A549 treated with GW870086 at 1 μM for 4 hours (cell line): ENCODE data around the gene CERS2. TPM values are rescaled to one million over a fixed set of nuclear protein-coding genes. Genes with fewer than 3 reads are reported as not detected.

Source experiments
- total RNA-seq: library from RNA; stranded (reverse); fragments of 200-300 nt; extraction: Qiagen RNA extraction; gene quantifications from 5 replicates; pipeline ENCODE4 v1.2.3, GENCODE V29; 2022; ENCODE audit warnings: low read depth

Gene CERS2, protein sequence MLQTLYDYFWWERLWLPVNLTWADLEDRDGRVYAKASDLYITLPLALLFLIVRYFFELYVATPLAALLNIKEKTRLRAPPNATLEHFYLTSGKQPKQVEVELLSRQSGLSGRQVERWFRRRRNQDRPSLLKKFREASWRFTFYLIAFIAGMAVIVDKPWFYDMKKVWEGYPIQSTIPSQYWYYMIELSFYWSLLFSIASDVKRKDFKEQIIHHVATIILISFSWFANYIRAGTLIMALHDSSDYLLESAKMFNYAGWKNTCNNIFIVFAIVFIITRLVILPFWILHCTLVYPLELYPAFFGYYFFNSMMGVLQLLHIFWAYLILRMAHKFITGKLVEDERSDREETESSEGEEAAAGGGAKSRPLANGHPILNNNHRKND
- total RNA-seq: 240 to 254 TPM (median 248 TPM) in 5 replicates

DNA sequence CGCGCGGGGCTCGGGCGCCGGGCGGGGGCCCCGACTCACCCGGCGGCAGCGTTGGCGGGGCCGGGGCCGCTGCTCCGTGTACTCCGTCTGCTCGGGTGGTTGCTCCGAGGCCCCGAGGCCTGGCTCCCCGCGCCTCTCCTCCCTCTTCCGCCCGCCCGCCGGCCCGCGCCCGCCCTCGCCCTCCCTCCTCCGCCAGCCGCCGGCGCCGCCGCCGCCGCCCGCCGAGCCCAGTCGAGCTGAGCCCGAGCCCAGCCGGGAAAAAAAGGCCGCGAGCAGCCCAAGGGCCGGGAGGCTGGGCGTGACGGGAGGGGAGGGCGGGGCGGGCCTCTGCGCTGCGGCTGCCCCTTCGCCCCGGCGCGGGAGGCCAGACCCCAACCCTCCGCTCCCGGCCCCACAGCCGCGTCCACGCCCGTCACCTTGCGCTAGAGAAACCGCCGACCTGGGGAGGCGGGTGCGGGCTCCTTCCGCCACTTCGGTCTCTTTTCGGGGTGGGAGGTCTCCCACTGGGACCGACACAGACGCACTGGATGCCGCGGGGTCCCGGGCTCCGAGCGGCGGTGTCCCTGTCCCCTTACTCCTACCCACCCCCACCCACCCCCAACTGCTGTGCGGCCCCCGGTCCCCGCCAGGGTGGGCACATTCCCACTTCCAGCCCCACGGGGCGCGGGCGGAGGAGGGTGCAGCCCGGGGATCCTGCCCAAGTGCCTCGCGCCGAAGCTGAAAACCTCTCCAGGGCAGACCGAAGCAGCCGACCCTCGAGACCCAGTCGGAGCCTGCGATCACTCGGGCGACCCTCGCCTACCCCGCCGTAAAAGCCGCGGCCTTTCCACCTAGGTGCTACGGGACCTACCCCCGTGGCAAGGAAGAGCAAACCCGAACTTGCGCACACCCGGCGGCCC is at the start of gene CERS2:
TSS of gene CERS2 (minus strand) at position 256 of the 899 bp plus-strand sequence. CDS start 5,745 bp downstream, outside the sequence.

DNA sequence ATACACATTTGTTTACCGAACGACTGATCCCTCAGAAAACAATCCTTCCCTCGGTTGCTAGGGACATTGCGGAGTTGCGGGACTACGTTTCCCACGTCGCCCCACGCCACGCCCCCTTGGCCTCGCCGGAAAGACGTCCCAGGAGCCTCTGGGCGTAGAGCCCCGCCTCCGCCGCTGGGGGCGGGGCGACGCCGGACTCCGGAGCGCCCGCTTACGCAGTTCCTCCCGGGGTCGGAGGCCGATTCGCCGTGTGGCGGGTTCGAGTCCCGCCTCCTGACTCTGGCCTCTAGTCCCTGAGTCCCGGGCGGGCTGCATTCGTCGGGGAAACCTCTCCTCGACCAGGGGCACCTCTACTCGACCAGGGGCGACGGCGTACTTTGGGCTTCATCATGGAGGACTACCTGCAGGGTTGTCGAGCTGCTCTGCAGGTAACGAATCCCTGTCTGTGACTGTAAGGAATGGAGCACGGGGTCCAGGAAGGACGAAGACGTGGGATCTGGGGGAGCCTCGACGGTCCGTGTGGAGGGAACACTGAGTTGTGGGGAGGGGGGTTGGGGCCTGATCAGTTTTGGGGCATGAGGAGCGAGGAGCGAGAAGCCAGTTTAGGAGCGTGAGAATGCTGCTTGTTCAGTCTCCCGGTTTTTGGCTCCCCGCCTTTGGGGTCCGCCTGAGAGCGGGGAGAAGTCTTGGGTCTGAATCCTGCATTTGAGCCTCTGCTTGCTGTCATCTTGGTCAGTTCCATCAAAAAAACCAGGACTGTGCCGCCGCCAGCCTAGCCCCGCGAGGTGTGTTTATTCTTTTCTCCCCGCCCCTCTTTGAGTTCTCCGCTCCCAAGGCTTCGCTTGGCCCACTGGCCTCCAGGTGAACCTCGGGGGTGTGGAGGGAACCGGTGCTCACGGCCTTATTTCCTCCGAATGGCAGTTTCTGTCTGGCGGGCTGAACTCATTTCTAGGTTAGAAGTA is 33.9 kb upstream of the CERS2 start, which contains the start of gene PRUNE1:
TSS of gene PRUNE1 (plus strand) at position 206 of the 962 bp plus-strand sequence. CDS start at position 390, 184 bp downstream.

DNA sequence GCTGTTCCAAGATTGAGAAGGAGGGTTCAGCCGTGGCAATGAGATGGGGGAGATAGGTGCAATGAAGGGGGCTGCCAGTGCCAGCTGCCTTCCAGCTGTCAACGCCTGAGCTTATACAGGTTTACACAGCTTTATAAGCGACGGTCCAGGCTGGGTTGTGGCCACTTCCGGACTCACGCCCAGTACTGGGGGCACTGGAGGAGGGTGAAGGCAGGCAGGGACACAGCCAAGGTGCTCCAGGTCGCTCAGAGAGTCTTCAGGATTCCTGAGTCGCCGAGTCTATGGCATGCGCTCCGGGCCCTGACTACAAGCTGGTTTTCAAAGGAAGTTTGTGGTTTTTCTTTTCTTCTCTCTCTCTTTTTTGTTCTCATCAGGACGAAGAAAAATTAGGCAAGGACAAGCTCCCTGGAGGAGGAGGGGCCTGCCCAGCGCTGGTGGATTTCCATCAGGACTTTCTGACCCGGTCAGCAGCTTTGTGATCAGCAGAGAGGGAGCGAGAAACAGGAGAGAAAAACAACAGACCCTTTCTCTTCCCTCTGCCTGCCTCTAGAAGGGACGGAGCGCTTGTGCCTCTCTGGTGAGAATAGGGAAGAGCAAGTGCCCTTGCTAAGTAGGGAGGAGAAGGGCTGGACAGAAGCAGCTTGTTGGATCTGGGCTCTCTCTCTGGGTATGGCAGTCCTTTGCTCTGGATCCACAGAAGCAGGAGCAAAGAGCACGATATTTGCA is 31.9 kb upstream of the CERS2 start, which contains the start of gene MINDY1:
TSS of gene MINDY1 (minus strand) at position 576 of the 726 bp plus-strand sequence. CDS start 4,285 bp downstream, outside the sequence.

DNA sequence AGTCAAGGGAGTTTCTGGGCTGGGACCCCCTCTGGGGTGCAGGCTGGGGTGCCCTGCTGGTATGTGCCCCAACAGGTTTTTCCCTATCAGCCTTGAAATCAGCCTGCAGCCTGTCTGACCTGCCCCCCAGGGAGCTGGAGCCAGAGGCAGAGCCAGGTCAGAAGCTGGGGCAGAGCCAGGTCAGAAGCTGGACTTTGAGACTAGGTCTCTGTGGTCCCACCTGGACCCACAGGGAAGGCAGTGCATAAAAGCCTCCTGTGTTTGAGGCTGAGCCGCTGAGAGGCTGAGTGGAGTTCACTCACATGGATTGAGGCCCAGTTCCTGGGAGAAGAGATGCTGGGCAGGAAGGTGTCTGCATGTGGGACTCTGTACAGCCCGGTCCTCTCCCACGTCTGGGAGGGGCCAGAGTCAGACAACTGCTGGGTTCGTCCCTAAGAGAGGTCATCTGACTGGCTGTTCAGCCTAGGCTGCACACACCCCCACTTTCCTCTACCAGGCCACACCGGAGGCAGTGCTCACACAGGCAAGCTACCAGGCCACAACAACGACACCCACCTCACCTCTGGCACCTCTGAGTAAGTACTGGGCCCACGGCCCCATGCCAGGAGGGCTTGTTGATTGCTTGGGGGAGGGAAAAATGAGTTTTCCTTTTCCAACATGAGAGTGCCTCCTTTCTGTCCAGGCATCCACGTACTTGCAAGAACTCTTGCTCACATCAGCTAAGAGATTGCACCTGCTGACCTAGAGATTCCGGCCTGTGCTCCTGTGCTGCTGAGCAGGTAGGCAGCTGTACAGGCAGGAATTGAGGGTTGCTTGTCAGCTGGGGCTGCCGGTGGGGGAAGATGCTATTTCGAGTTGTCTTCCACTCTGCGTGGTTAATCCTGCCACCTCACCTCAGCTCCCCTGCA is 7.4 kb upstream of the CERS2 start, which contains the start of gene ANXA9:
TSS of gene ANXA9 (plus strand) at position 488 of the 908 bp plus-strand sequence. CDS start 814 bp downstream, outside the sequence.

DNA sequence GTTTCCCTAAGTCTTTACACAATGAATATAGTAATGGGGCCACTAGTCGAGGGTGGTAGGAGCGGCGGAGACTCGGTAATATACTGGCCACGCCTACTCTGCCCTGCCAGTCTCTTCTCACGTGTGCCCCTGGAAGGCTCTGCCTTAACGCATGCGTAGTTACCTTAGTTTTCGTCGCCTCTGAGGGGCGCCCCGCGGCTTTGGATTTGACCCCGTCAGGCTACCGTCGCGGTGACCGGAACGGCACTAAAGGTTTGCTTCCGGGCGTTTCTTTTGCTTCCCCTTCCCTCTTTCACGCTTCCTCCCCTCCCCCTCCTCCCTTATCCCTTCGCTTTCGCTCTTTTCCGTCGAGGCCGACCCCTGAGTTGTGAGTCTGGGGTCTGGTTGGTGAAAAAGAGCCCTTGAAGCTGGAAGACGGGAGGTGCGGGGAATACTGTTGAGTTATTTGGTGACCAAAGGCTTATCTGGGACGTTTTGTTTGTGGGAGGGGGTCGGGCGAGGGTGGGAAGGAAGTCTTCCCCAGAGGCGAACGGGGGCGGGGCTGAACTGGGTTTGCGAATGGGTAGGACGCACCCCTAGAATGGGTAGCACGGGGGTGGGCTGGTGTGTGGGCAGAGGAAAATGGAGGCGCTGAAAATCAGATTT is 48.4 kb downstream of the CERS2 start, which contains the start of gene SETDB1:
TSS of gene SETDB1 (plus strand) at position 267 of the 645 bp plus-strand sequence. CDS start 1,352 bp downstream, outside the sequence.

Other genes with a start within 250 kb of the CERS2 start
- 15.2 to 22.5 TPM (median 15.6 TPM) in 5 replicates for gene CTSS, start 209.1 kb downstream of the CERS2 start, total RNA-seq
- gene CTSK, start 166.6 kb downstream of the CERS2 start, total RNA-seq: 1.4 to 2.4 TPM (median 1.8 TPM) in 5 replicates
- 8.0 to 15.0 TPM (median 12.5 TPM) in 5 replicates for gene ARNT, start 98.2 kb downstream of the CERS2 start, total RNA-seq
- gene CTXND2, start 87.7 kb downstream of the CERS2 start, total RNA-seq: not detected in 5 replicates
- gene SETDB1, start 48.5 kb downstream of the CERS2 start, total RNA-seq: 18.0 to 24.1 TPM (median 23.2 TPM) in 5 replicates
- gene ANXA9, start 7.5 kb upstream of the CERS2 start, total RNA-seq: 0.71 to 1.3 TPM (median 0.99 TPM) in 5 replicates
- 2.6 to 3.6 TPM (median 3.5 TPM) in 5 replicates for gene MINDY1, start 32.1 kb upstream of the CERS2 start, total RNA-seq
- gene PRUNE1, start 33.6 kb upstream of the CERS2 start, total RNA-seq: 10.8 to 15.9 TPM (median 14.0 TPM) in 5 replicates
- 0.05 to 0.24 TPM (median 0.12 TPM) in 4 of 5 replicates, not detected in the other for gene BNIPL, start 61.8 kb upstream of the CERS2 start, total RNA-seq
- 5.3 to 8.6 TPM (median 6.4 TPM) in 5 replicates for gene C1orf56, start 72.9 kb upstream of the CERS2 start, total RNA-seq
- 83.0 to 88.9 TPM (median 84.7 TPM) in 5 replicates for gene CDC42SE1, start 84.8 kb upstream of the CERS2 start, total RNA-seq
- 12.5 to 18.3 TPM (median 17.0 TPM) in 5 replicates for gene MLLT11, start 85.6 kb upstream of the CERS2 start, total RNA-seq
- gene GABPB2, start 95.9 kb upstream of the CERS2 start, total RNA-seq: 2.9 to 3.5 TPM (median 3.0 TPM) in 5 replicates
- 0.91 to 2.9 TPM (median 1.8 TPM) in 5 replicates for gene SEMA6C, start 171.8 kb upstream of the CERS2 start, total RNA-seq
- gene TNFAIP8L2, start 181.8 kb upstream of the CERS2 start, total RNA-seq: not detected in 5 replicates
- gene LYSMD1, start 191.1 kb upstream of the CERS2 start, total RNA-seq: 5.1 to 7.7 TPM (median 5.8 TPM) in 5 replicates
- 42.4 to 52.8 TPM (median 47.8 TPM) in 5 replicates for gene SCNM1, start 191.3 kb upstream of the CERS2 start, total RNA-seq
- gene TMOD4, start 201.1 kb upstream of the CERS2 start, total RNA-seq: 0.31 to 0.33 TPM in 2 of 5 replicates, not detected in the others
- 42.3 to 58.6 TPM (median 46.7 TPM) in 5 replicates for gene VPS72, start 215.4 kb upstream of the CERS2 start, total RNA-seq
- 48.7 to 54.3 TPM (median 49.8 TPM) in 5 replicates for gene PIP5K1A, start 223.7 kb upstream of the CERS2 start, total RNA-seq